HL-60/S4 (cell line): Measurements from ENCODE around the gene FCHSD2.
"Not testable (repeated sequence)": the region's sequence is repeated elsewhere in the genome, so short reads cannot be mapped to it uniquely, and the experiment has no call there.

Source experiments
- in situ Hi-C: fragments of 300-500 bp; cut with MboI; formaldehyde crosslinking; loops from 2 replicates; pipeline ENCODE4 v1.14.3; 2022; ENCODE audit warnings: low sequenced_read_pairs

FCHSD2 gene

DNA sequence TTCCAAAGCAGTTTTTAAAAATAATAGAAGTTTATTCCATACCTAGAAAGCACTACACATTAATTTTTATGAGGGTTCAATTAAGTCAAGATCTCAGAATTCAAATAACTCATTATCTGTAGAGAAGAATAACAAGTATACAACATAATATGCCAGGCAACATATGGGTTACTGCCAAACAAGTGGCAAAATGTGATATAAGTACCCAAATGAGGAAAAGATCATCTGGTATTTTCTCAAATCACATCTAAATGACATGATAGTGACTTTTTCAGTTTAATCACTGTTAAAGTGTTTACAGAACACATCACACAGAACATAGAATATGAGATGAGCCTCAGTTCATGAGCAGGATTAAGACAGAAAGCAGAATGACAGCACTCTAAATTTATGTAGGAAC is 123.3 kb downstream of the FCHSD2 start:
- in situ Hi-C loops = no loop called here

DNA sequence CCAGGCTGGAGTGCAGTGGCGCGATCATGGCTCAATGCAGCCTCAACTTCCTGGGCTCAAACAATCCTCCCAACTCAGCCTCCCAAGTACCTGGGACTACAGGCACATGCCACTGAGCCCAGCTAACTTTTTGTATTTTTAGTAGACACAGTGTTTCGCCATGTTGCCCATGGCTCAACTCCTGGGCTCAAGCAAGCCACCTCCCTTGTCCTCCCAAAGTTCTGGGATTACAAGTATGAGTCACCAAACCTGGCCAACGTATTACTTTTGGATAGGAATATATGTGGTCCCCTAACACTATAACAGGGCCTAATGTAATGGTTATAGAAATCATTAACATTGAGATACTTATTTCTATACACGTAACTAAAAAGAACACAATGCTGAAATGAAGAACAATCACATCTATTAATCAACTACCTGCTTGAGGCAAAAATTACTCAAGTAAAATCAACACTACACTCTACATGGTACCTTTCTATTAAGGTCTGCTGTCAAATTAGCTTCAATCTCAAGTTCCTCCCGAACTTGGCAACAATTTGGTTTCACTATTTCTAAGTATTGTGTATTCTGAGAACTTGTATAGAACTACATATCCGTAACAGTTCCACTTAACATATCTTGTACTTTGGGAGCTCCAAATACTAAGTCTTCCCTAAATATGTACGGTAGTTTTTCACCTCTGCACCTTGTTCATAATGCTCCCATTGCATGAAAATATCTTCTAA is 124.9 kb downstream of the FCHSD2 start:
- in situ Hi-C loops = no loop called here

- in situ Hi-C loops = no loop called here
Measured at GRCh38 chr11:73013021-73013420, 129.1 kb downstream of the FCHSD2 start.

- in situ Hi-C loops = no loop called here
Measured at GRCh38 chr11:73012121-73012863, 129.8 kb downstream of the FCHSD2 start.

DNA sequence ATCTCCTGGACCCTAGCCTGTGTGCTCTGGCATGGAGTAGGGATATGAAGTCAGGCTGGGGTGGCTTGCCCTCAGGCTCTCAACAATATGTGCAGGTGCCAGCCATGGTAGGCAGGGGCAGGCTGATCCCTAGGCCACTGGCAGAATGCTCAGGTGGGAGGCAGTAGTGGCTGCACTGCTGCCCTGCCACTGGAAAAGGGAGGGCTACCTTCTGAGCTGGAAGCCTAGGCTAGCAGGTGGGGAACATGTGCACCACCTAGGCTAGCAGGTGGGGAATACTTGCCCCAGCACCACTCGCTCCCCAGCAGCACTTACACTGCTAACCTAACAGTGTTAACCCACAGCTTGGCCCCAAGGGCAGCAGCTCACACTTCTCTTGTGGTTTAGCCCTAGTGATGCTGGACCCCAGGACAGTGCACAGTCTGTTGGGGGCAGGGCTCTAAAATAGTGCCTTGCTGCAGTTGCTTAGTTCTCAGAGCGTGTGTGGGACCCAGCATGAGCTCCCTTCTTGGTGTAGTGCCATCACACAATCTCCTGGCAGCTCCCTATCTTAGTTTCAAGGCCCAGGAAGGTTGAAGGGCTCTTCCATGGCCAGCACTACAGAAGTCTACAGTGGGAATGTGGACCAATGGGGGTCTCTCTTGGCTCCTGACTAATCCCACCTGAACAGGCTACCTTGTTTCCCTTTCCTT is 130.8 kb downstream of the FCHSD2 start:
- in situ Hi-C loops = no loop called here

- in situ Hi-C loops = no loop called here
Measured at GRCh38 chr11:73009972-73010371, 132.1 kb downstream of the FCHSD2 start.

GRCh38 chr11:73004088-73004487 is 138.0 kb downstream of the FCHSD2 start:
- in situ Hi-C loops = no loop called here

DNA sequence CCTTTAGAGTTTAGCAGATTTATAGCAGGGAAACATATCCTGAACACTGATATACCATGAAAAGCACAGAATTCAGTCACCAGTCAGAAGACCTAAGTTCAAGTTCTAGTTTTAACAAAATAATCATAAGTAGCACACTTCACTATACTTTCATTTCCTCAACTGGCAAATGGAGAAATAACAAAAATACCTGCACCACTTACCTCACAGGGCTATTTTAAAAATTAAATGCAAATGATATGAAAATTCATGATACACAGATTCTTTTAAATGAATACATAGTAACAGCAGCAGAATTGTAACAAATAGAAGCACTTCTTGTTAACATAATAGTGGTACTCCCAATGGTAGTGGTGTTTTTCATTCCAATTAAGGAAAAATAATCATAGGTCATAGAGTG is 139.0 kb downstream of the FCHSD2 start:
- in situ Hi-C loops = no loop called here

GRCh38 chr11:73002214-73002613 is 139.9 kb downstream of the FCHSD2 start:
- in situ Hi-C loops = no loop called here

GRCh38 chr11:73001615-73002014 is 140.5 kb downstream of the FCHSD2 start:
- in situ Hi-C loops = no loop called here

- in situ Hi-C loops = no loop called here
Measured at GRCh38 chr11:72998676-72999075, 143.4 kb downstream of the FCHSD2 start.

GRCh38 chr11:72996959-72997358 is 145.2 kb downstream of the FCHSD2 start:
- in situ Hi-C loops = no loop called here

DNA sequence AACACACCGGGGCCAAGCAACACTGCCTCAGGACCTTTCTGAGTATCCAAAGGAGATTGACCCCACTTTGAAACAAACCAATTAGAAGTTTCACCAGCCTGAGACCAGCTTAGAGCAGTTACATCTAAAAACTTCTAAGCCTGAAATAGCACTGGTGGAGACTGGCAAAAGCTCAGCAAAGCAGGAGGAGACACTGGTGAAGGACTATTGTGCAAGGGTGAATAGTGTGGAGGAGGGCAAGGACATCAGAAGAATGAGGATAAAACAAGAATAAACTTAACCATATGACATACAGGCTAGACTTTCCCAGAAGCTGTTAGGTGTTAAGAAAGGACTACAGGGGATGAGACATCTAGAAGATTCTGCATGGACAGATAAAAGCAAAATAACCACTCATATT is 152.4 kb downstream of the FCHSD2 start:
- in situ Hi-C loops = no loop called here

DNA sequence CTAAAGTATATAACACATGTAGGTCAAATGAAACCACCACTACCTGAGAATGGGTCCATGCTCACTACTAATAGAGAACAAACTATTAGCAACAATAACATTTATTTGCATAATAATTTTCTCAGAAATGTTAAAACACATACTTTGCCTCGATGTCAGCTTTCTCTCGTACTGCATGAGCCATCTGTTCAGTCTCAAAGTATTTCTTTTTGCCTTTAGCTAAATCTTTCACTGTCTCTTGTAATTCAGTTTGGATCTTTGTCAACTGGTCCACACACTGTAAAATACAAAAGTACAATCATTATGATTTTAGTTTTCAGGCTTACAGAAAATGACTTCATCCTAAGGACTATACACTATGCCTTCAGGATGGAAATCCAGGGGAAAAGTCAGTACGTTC is 153.3 kb downstream of the FCHSD2 start:
- in situ Hi-C loops = no loop called here

DNA sequence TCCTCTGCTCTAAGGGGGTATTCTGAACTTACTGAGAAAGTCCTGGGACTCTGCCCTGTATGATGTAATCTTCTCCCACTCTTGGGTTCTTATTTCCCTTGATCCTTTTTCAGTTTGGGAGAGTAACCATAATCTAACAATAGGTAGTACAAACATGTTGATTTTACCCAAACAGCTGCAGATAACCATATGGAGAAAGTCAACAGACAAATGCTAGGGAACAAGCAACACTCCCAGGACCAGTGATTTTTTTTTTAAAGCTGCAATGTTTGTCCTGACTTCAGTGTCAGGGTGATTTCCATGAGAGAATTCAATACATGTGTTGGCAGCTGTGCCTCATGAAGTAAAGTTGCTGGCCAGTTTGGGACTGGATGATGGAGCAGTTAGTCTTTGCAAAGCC is 156.5 kb downstream of the FCHSD2 start:
- in situ Hi-C loops = no loop called here

- in situ Hi-C loops = no loop called here
Measured at GRCh38 chr11:72984453-72985077, 157.6 kb downstream of the FCHSD2 start.

DNA sequence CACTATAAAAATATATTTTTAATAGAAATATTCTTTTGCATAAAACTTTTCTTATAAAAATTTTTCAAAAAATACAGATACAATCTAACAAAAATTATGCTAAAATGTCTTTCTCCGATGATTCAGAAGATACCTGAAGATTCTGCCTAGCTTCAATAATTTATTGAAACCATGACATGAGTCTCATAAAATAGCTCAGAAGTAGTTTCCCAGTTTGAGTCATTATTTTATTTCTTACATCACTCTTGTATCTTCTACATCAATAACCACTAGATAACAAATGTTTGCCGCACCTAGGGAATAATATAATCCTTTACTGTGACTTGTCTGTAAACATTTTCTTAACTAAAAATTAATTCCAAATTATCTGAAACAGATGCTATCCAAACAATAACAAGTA is 158.6 kb downstream of the FCHSD2 start:
- in situ Hi-C loops = no loop called here

GRCh38 chr11:72981971-72982685 is 160.0 kb downstream of the FCHSD2 start:
- in situ Hi-C loops = no loop called here

DNA sequence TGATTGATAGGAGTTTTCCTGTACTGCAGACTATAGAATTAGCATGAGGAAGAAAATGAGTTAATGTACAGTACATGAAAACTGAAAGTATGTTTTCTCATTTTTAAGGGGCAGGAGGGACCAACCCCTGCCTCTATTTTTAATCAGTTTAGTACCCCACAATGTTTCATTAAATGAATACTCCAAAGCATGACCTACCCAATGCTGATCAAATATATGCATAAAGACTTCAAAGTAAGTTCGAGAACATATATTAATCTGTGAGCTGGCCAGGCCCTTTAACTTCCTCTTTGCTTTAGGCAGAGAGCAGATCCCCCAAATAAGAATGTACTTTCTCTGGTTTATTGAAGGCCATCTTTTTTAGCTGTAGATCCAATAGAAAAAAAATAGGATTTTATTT is 161.0 kb downstream of the FCHSD2 start:
- in situ Hi-C loops = no loop called here

DNA sequence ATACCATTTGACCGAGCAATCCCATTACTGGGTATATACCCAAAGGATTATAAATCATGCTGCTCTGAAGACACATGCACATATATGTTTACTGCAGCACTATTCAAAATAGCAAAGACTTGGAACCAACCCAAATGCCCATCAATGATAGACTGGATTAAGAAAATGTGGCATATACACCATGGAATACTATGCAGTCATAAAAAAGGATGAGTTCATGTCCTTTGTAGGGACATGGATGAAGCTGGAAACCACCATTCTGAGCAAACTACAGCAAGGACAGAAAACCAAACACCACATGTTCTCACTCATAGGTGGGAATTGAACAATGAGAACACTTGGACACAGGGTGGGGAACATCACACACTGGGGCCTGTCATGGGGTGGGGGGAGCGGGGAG is 164.3 kb downstream of the FCHSD2 start:
- in situ Hi-C loops = not testable (repeated sequence)

- in situ Hi-C loops = not testable (repeated sequence)
Measured at GRCh38 chr11:72976522-72976892, 165.6 kb downstream of the FCHSD2 start.
